Neural cell (in vitro differentiated cells): ENCODE results near the gene TMPRSS12. TPM values are rescaled to one million over a fixed set of nuclear protein-coding genes. Genes with fewer than 3 reads are reported as not detected.

Experiments used
- H2AFZ ChIP-seq: fragments of 200-600, 300-800 bp; sonication (generic), shearing (Covaris generic); 2 replicates; pipeline ENCODE4 v1.6.0; 2014; ENCODE audit warnings: low read depth, mild to moderate bottlenecking, antibody characterized with exemption, low read length, moderate library complexity
- H3F3A ChIP-seq: fragments of 200-600 bp; shearing (Covaris generic); 2 replicates; pipeline ENCODE4 v1.6.1; 2016; ENCODE audit warnings: mild to moderate bottlenecking, moderate library complexity, mixed read lengths, antibody characterized with exemption, low read length; ENCODE audit not compliant: insufficient read depth, poor library complexity, severe bottlenecking
- H3K27ac ChIP-seq: fragments of 200-600, 300-800 bp; sonication (generic), shearing (Covaris generic); 2 replicates; pipeline ENCODE4 v1.5.1; 2014; ENCODE audit warnings: mild to moderate bottlenecking, low read length, moderate library complexity
- H3K27me3 ChIP-seq: fragments of 300-800, 200-600 bp; sonication (generic), shearing (Covaris generic); 2 replicates; pipeline ENCODE4 v1.6.0; 2014; ENCODE audit warnings: mild to moderate bottlenecking, low read depth, low read length, moderate library complexity; ENCODE audit not compliant: insufficient read depth
- H3K36me3 ChIP-seq: fragments of 300-800, 200-600 bp; sonication (generic), shearing (Covaris generic); 2 replicates; pipeline ENCODE4 v1.5.1; 2014; ENCODE audit warnings: mild to moderate bottlenecking, antibody characterized with exemption, low read length, moderate library complexity; ENCODE audit not compliant: insufficient read depth
- H3K4me2 ChIP-seq: fragments of 300-800, 200-600 bp; sonication (generic), shearing (Covaris generic); 2 replicates; pipeline ENCODE4 v1.6.0; 2014; ENCODE audit warnings: mild to moderate bottlenecking, low read length
- H3K4me3 ChIP-seq: fragments of 300-800, 200-600 bp; sonication (generic), shearing (Covaris generic); 2 replicates; pipeline ENCODE4 v1.5.1; 2014; ENCODE audit warnings: mild to moderate bottlenecking, low read length, moderate library complexity
- H3K79me2 ChIP-seq: fragments of 200-600 bp; shearing (Covaris generic); replicated peaks from 2 replicates; pipeline ENCODE4 v1.6.0; 2014; ENCODE audit warnings: mild to moderate bottlenecking, low read length, moderate library complexity; ENCODE audit not compliant: insufficient read depth
- H3K9ac ChIP-seq: fragments of 300-800, 200-600 bp; sonication (generic), shearing (Covaris generic); 2 replicates; pipeline ENCODE4 v1.6.1; 2016; ENCODE audit warnings: mild to moderate bottlenecking, low read length, mixed read lengths
- H3K9me2 ChIP-seq: fragments of 200-600 bp; shearing (Covaris generic); 2 replicates; pipeline ENCODE4 v1.6.1; 2016; ENCODE audit warnings: mild to moderate bottlenecking, low read length, mixed read lengths; ENCODE audit not compliant: insufficient read depth
- H3K9me3 ChIP-seq: fragments of 200-600, 300-800 bp; sonication (generic), shearing (Covaris generic); 2 replicates; pipeline ENCODE4 v1.6.1; 2016; ENCODE audit warnings: mild to moderate bottlenecking, mixed run types, low read length, moderate library complexity, mixed read lengths
- H4K20me1 ChIP-seq: fragments of 200-600 bp; shearing (Covaris generic); 2 replicates; pipeline ENCODE4 v1.6.1; 2016; ENCODE audit warnings: mild to moderate bottlenecking, mixed run types; ENCODE audit not compliant: insufficient read depth
- CTCF ChIP-seq: fragments of 450-650 bp; IDR thresholded peaks from 2 replicates; pipeline ENCODE4 v1.5.1; 2014; ENCODE audit warnings: antibody characterized with exemption, mild to moderate bottlenecking, moderate library complexity; ENCODE audit not compliant: poor library complexity, severe bottlenecking
- EP300 ChIP-seq: fragments of 450-650 bp; conservative IDR thresholded peaks from 2 replicates; pipeline ENCODE4 v1.6.1; 2014; ENCODE audit warnings: antibody characterized with exemption, mild to moderate bottlenecking, moderate library complexity; ENCODE audit not compliant: poor library complexity, severe bottlenecking
- EZH2 ChIP-seq: fragments of 200-600, 300-800 bp; shearing (Covaris generic), sonication (generic); IDR thresholded peaks from 2 replicates; pipeline ENCODE4 v1.6.1; 2014; ENCODE audit warnings: antibody characterized with exemption, low read length, borderline replicate concordance, mild to moderate bottlenecking; ENCODE audit not compliant: insufficient read depth, poor library complexity, severe bottlenecking
- MXI1 ChIP-seq: fragments of 450-650 bp; conservative IDR thresholded peaks from 2 replicates; pipeline ENCODE4 v1.6.1; 2014; ENCODE audit warnings: antibody characterized with exemption, mild to moderate bottlenecking; ENCODE audit not compliant: poor library complexity, severe bottlenecking
- POLR2AphosphoS5 ChIP-seq: IDR thresholded peaks from 2 replicates; pipeline ENCODE4 v1.6.1; 2012
- RAD21 ChIP-seq: fragments of 450-650 bp; conservative IDR thresholded peaks from 2 replicates; pipeline ENCODE4 v1.6.1; 2014; ENCODE audit warnings: antibody characterized with exemption, mild to moderate bottlenecking, moderate library complexity
- REST ChIP-seq: IDR thresholded peaks from 2 replicates; pipeline ENCODE4 v1.6.1; 2012; ENCODE audit warnings: borderline replicate concordance
- SMC3 ChIP-seq: fragments of 450-650 bp; conservative IDR thresholded peaks from 2 replicates; pipeline ENCODE4 v1.6.1; 2014; ENCODE audit warnings: antibody characterized with exemption, mild to moderate bottlenecking, moderate library complexity; ENCODE audit not compliant: poor library complexity
- TAF1 ChIP-seq: IDR thresholded peaks from 2 replicates; pipeline ENCODE4 v1.6.1; 2012; ENCODE audit warnings: low read depth
- polyA plus RNA-seq: library from polyadenylated mRNA; depleted of rRNA; stranded (reverse); fragments of >200 nt; gene quantifications from 2 replicates; pipeline ENCODE4 v1.2.3, GENCODE V29; 2014

TMPRSS12 gene
- polyA plus RNA-seq, 1 donor from 2014 or later = not detected

DNA sequence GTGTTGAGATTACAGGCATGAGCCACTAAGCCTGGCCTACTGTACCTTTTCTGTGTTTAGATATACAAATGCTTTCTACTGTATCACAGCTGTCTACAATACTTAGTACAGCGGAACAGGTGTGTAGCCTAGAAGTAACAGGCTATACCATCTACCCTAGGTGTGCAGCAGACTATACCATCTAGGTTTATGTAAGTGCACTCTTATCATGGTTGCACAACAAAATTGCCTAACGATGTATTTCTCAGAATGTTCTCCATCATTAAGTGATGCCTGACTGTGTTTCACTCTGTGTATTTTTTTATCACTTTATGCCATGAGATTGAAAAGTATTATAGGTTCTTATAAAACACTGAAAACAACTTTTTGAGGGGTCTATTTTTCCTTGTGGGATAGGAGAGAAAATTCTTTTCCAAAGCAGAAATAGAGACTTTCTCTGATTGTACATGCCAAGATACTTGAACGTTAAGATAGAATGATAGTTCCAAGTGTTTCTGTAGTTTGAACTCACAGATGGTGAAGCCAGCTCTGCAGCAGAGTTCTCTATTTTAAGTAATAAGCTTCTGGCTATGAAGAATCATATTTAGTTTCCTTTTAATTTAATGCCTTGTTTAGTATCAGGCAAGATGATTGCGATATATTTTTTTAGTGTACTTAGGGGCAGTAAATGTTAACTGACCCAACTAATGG, 17.0 kb downstream of the TMPRSS12 start:
- H3K27me3 ChIP-seq = no peaks in the 10 kb centered on the region
- no peak overlapping the region for H3K27ac ChIP-seq
- no peak overlapping the region for H2AFZ ChIP-seq
- no peak overlapping the region for H3K4me2 ChIP-seq
- H3K36me3 ChIP-seq = no peaks in the 10 kb centered on the region
- H3K9me2 ChIP-seq = no peaks in the 10 kb centered on the region
- H3K79me2 ChIP-seq = no peaks in the 10 kb centered on the region
- no peaks in the 10 kb centered on the region for H3K9me3 ChIP-seq
- H3K4me3 ChIP-seq = no peak overlapping the region
- H4K20me1 ChIP-seq = no peaks in the 10 kb centered on the region
- H3K9ac ChIP-seq = no peak overlapping the region
- TF ChIP-seq POLR2AphosphoS5 (no peak), CTCF (no peak), EZH2 (no peak), EP300 (no peak), RAD21 (no peak), TAF1 (no peak), REST (no peak), SMC3 (no peak), MXI1 (no peak)
- H3F3A ChIP-seq = no peaks in the 10 kb centered on the region

DNA sequence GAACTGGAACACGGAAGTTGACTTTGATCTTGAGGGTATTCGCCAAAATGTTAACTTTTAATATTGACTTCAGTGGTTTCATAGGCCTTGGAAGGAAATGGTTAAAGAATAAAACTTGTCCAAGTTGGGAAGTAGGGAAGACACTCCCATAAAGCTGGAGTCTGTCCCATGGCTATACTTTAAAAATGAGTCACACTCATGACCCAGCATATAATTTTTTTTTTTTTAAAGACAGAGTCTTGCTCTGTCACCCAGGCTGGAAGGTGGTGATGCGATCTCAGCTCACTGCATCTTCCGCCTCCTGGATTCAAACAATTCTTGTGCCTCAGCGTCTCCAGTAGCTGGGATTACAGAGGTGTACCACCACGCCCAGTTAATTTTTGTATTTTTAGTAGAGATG, 19.6 kb downstream of the TMPRSS12 start:
- no peaks in the 10 kb centered on the region for H3K36me3 ChIP-seq
- no peaks in the 10 kb centered on the region for H3K27me3 ChIP-seq
- no peak for TF ChIP-seq RAD21
- TF ChIP-seq POLR2AphosphoS5 = no peak
- TF ChIP-seq MXI1 = no peak
- no peak for TF ChIP-seq SMC3
- TF ChIP-seq EZH2 = no peak
- TF ChIP-seq EP300 = no peak
- TF ChIP-seq TAF1 = no peak
- TF ChIP-seq CTCF = no peak
- TF ChIP-seq REST = no peak
- no peaks in the 10 kb centered on the region for H3K9me2 ChIP-seq
- H2AFZ ChIP-seq = no peak overlapping the region
- H3K9me3 ChIP-seq = no peaks in the 10 kb centered on the region
- no peaks in the 10 kb centered on the region for H3K79me2 ChIP-seq
- no peak overlapping the region for H3K4me2 ChIP-seq
- H3K27ac ChIP-seq = no peak overlapping the region
- no peaks in the 10 kb centered on the region for H4K20me1 ChIP-seq
- H3K4me3 ChIP-seq = no peak overlapping the region
- H3F3A ChIP-seq = no peaks in the 10 kb centered on the region
- H3K9ac ChIP-seq = no peak overlapping the region
